OCI-LY3 (cell line): Measurements from ENCODE around the gene LRRC17.

Experiments used
- H2AFZ ChIP-seq: fragments of 200-600, 300-600 bp; shearing (Covaris generic); 2 replicates; pipeline ENCODE4 v1.6.0; 2014; ENCODE audit warnings: antibody characterized with exemption, low read depth, low read length
- H3K27ac ChIP-seq: fragments of 200-600, 300-600 bp; sonication (generic); 2 replicates; pipeline ENCODE4 v1.5.1; 2014; ENCODE audit warnings: mild to moderate bottlenecking, low read length, moderate library complexity, mixed read lengths
- H3K27me3 ChIP-seq: fragments of 200-600, 300-600 bp; sonication (generic); 2 replicates; pipeline ENCODE4 v1.6.1; 2014; ENCODE audit warnings: low read depth, low read length, mixed read lengths
- H3K36me3 ChIP-seq: fragments of 200-600, 300-600 bp; sonication (generic); replicated peaks from 2 replicates; pipeline ENCODE3; 2014; ENCODE audit warnings: low read depth, low read length, mixed read lengths
- H3K4me1 ChIP-seq: fragments of 300-600, 200-600 bp; sonication (generic); 2 replicates; pipeline ENCODE4 v1.6.1; 2014; ENCODE audit warnings: low read length, mixed read lengths
- H3K4me2 ChIP-seq: fragments of 200-600, 300-600 bp; sonication (generic); 2 replicates; pipeline ENCODE4 v1.6.1; 2014; ENCODE audit warnings: low read length, mixed read lengths
- H3K4me3 ChIP-seq: fragments of 300-600, 200-600 bp; sonication (generic); 2 replicates; pipeline ENCODE4 v1.5.1; 2014; ENCODE audit warnings: antibody characterized with exemption, mild to moderate bottlenecking, low read length, moderate library complexity
- H3K79me2 ChIP-seq: fragments of 300-600, 200-600 bp; shearing (Covaris generic); 2 replicates; pipeline ENCODE4 v1.6.1; 2014; ENCODE audit warnings: mild to moderate bottlenecking, low read length, mixed read lengths
- H3K9ac ChIP-seq: fragments of 300-600, 200-600 bp; shearing (Covaris generic); 2 replicates; pipeline ENCODE4 v1.6.0; 2014; ENCODE audit warnings: mild to moderate bottlenecking, low read length, moderate library complexity
- H3K9me3 ChIP-seq: fragments of 200-600, 300-600 bp; shearing (Covaris generic); 2 replicates; pipeline ENCODE4 v1.6.1; 2014; ENCODE audit warnings: low read length, mixed read lengths; ENCODE audit not compliant: insufficient read depth
- H4K20me1 ChIP-seq: fragments of 200-600, 300-600 bp; sonication (generic); 2 replicates; pipeline ENCODE4 v1.6.1; 2016; ENCODE audit warnings: low read length, mixed read lengths; ENCODE audit not compliant: insufficient read depth
- CTCF ChIP-seq: fragments of 200-600, 300-600 bp; sonication (generic); IDR thresholded peaks from 2 replicates; pipeline ENCODE4 v1.5.1; 2014; ENCODE audit warnings: antibody characterized with exemption, low read length, low read depth
- EZH2phosphoT487 ChIP-seq: fragments of 200-600 bp; shearing (Covaris generic); IDR thresholded peaks from 2 replicates; pipeline ENCODE4 v1.6.1; 2018; ENCODE audit warnings: antibody characterized with exemption, mixed run types, low read depth

The LRRC17 gene

GRCh38 chr7:102990642-102991041, 77.8 kb downstream of the LRRC17 start:
- Histone ChIP-seq H3K27me3 (no peaks in the 10 kb centered on the region), H3K9ac (no peak overlapping the region), H3K79me2 (no peaks in the 10 kb centered on the region), H3K4me2 (no peak overlapping the region), H4K20me1 (no peaks in the 10 kb centered on the region), H2AFZ (no peak overlapping the region), H3K36me3 (no peaks in the 10 kb centered on the region), H3K4me3 (no peak overlapping the region), H3K9me3 (0 out of 2 replicates have a peak, but pooled peaks cover 3% of the 10 kb centered on the region), H3K4me1 (no peaks in the 10 kb centered on the region), H3K27ac (no peak overlapping the region)
- TF ChIP-seq CTCF, result no peak

- Histone ChIP-seq H3K9me3 (0 out of 2 replicates have a peak, but pooled peaks cover 3% of the 10 kb centered on the region), H4K20me1 (no peaks in the 10 kb centered on the region), H3K36me3 (no peaks in the 10 kb centered on the region), H2AFZ (no peak overlapping the region), H3K27ac (no peak overlapping the region), H3K79me2 (no peaks in the 10 kb centered on the region), H3K9ac (no peak overlapping the region), H3K4me3 (no peak overlapping the region), H3K27me3 (no peaks in the 10 kb centered on the region), H3K4me2 (no peak overlapping the region), H3K4me1 (no peaks in the 10 kb centered on the region)
- TF ChIP-seq CTCF (no peak), EZH2phosphoT487 (no peak)
These were observed 78.3 kb downstream of the LRRC17 start for GRCh38 chr7:102991077-102991539.

- Histone ChIP-seq H2AFZ (no peak overlapping the region), H3K27ac (no peak overlapping the region), H3K4me3 (no peak overlapping the region), H4K20me1 (no peaks in the 10 kb centered on the region), H3K36me3 (no peaks in the 10 kb centered on the region), H3K4me2 (no peak overlapping the region), H3K4me1 (no peaks in the 10 kb centered on the region), H3K9me3 (0 out of 2 replicates have a peak, but pooled peaks cover 3% of the 10 kb centered on the region), H3K79me2 (no peaks in the 10 kb centered on the region), H3K9ac (no peak overlapping the region), H3K27me3 (no peaks in the 10 kb centered on the region)
- no peak for TF ChIP-seq EZH2phosphoT487
These were observed 78.9 kb downstream of the LRRC17 start for GRCh38 chr7:102991540-102992214.

- Histone ChIP-seq H3K4me3 (no peak overlapping the region), H3K9ac (no peak overlapping the region), H4K20me1 (no peaks in the 10 kb centered on the region), H2AFZ (no peak overlapping the region), H3K9me3 (0 out of 2 replicates have a peak, but pooled peaks cover 3% of the 10 kb centered on the region), H3K27me3 (no peaks in the 10 kb centered on the region), H3K27ac (no peak overlapping the region), H3K36me3 (no peaks in the 10 kb centered on the region), H3K4me2 (no peak overlapping the region), H3K79me2 (no peaks in the 10 kb centered on the region), H3K4me1 (no peaks in the 10 kb centered on the region)
- no peak for TF ChIP-seq CTCF
These were observed 79.7 kb downstream of the LRRC17 start for GRCh38 chr7:102992509-102992937.
